ENCODE results near the gene ANKMY2. TPM values are rescaled to one million over a fixed set of nuclear protein-coding genes. Genes with fewer than 3 reads are reported as not detected.

Gene ANKMY2
- total RNA-seq, 1 experiment from 2014 or later, result 34.5 TPM

GRCh38 chr7:16627236-16627635 is 18.3 kb downstream of the ANKMY2 start:
- H3K36me3 Mint-ChIP-seq (ENCODE audit: insufficient read depth, unreplicated experiment), result peaks cover 54% of the 10 kb centered on the region
- Histone ChIP-seq H3K27me3 (replicated peaks; ENCODE audit: control insufficient read depth, insufficient read depth, low read length) (no peaks in the 10 kb centered on the region), H3K4me1 (no peaks in the 10 kb centered on the region), H3K9me3 (no peaks in the 10 kb centered on the region), H3K36me3 (ENCODE audit: control insufficient read depth, insufficient read depth, low read length) (peaks cover 1% of the 10 kb centered on the region; the same call in 1 of the 2 replicates), H3K4me3 (ENCODE audit: low read depth, low read length) (no peak overlapping the region)
- CTCF ChIA-PET, result no interaction called here
- intact Hi-C loops (cut with micrococcal nuclease; ENCODE audit: unreplicated experiment), result no loop called here
- BruUV-seq (replicated peaks), result no TSS peak
- H3K27me3 Mint-ChIP-seq (ENCODE audit: insufficient read depth, unreplicated experiment), result no peaks in the 10 kb centered on the region
- POLR2A ChIA-PET, result no interaction called here
- no peaks in the 10 kb centered on the region for H3K9me3 Mint-ChIP-seq (ENCODE audit: unreplicated experiment)
- peaks cover 12% of the 10 kb centered on the region for H3K4me1 Mint-ChIP-seq (ENCODE audit: low read depth, unreplicated experiment)
- H3K27ac Mint-ChIP-seq (ENCODE audit: unreplicated experiment), result no peak overlapping the region
- DNase-seq, result no peak
- TF ChIP-seq CTCF (IDR thresholded peaks at IDR 0.05; ENCODE audit: insufficient read depth in 1 of 2, low read depth in 1 of 2, low read length in 1 of 2, severe bottlenecking in 1 of 2, unreplicated experiment in 1 of 2), result no peak
- H3K4me3 Mint-ChIP-seq (ENCODE audit: unreplicated experiment), result no peak overlapping the region

- Mint-ChIP-seq H3K4me3 (ENCODE audit: unreplicated experiment) (no peak overlapping the region), H3K27me3 (ENCODE audit: insufficient read depth, unreplicated experiment) (no peaks in the 10 kb centered on the region), H3K4me1 (ENCODE audit: low read depth, unreplicated experiment) (peaks cover 6% of the 10 kb centered on the region), H3K36me3 (ENCODE audit: insufficient read depth, unreplicated experiment) (peaks cover 54% of the 10 kb centered on the region), H3K27ac (ENCODE audit: unreplicated experiment) (no peak overlapping the region), H3K9me3 (ENCODE audit: unreplicated experiment) (no peaks in the 10 kb centered on the region)
- no TSS peak for BruUV-seq (replicated peaks)
- POLR2A ChIA-PET, result no interaction called here
- intact Hi-C loops (cut with micrococcal nuclease; ENCODE audit: unreplicated experiment), result no loop called here
- TF ChIP-seq CTCF (IDR thresholded peaks at IDR 0.05; ENCODE audit: insufficient read depth in 1 of 2, low read depth in 1 of 2, low read length in 1 of 2, severe bottlenecking in 1 of 2, unreplicated experiment in 1 of 2), result no peak
- Histone ChIP-seq H3K27me3 (replicated peaks; ENCODE audit: control insufficient read depth, insufficient read depth, low read length) (no peaks in the 10 kb centered on the region), H3K9me3 (no peaks in the 10 kb centered on the region), H3K36me3 (ENCODE audit: control insufficient read depth, insufficient read depth, low read length) (peaks cover 1% of the 10 kb centered on the region; the same call in 1 of the 2 replicates), H3K4me3 (ENCODE audit: low read depth, low read length) (no peak overlapping the region), H3K4me1 (no peaks in the 10 kb centered on the region)
- no peak for DNase-seq
- CTCF ChIA-PET, result no interaction called here
Measured at GRCh38 chr7:16626388-16626787, 19.2 kb downstream of the ANKMY2 start.

GRCh38 chr7:16619979-16620408 is 25.6 kb downstream of the ANKMY2 start:
- Histone ChIP-seq H3K36me3 (ENCODE audit: control insufficient read depth, insufficient read depth, low read length) (peaks cover 2% of the 10 kb centered on the region; the same call in 1 of the 2 replicates), H3K27me3 (replicated peaks; ENCODE audit: control insufficient read depth, insufficient read depth, low read length) (no peaks in the 10 kb centered on the region), H3K4me1 (no peaks in the 10 kb centered on the region), H3K9me3 (no peaks in the 10 kb centered on the region), H3K4me3 (ENCODE audit: low read depth, low read length) (no peak overlapping the region)
- POLR2A ChIA-PET, result no interaction called here
- no peaks in the 10 kb centered on the region for H3K27me3 Mint-ChIP-seq (ENCODE audit: insufficient read depth, unreplicated experiment)
- H3K4me1 Mint-ChIP-seq (ENCODE audit: low read depth, unreplicated experiment), result peaks cover 6% of the 10 kb centered on the region
- DNase-seq, result no peak
- H3K27ac Mint-ChIP-seq (ENCODE audit: unreplicated experiment), result no peak overlapping the region
- no peak overlapping the region for H3K4me3 Mint-ChIP-seq (ENCODE audit: unreplicated experiment)
- no peak for TF ChIP-seq CTCF (IDR thresholded peaks at IDR 0.05; ENCODE audit: insufficient read depth in 1 of 2, low read depth in 1 of 2, low read length in 1 of 2, severe bottlenecking in 1 of 2, unreplicated experiment in 1 of 2)
- no TSS peak for BruUV-seq (replicated peaks)
- intact Hi-C loops (cut with micrococcal nuclease; ENCODE audit: unreplicated experiment), result no loop called here
- CTCF ChIA-PET, result no interaction called here
- no peaks in the 10 kb centered on the region for H3K9me3 Mint-ChIP-seq (ENCODE audit: unreplicated experiment)
- peaks cover 72% of the 10 kb centered on the region for H3K36me3 Mint-ChIP-seq (ENCODE audit: insufficient read depth, unreplicated experiment)
